Measurements from ENCODE around the gene MACROH2A1. TPM values are rescaled to one million over a fixed set of nuclear protein-coding genes. Genes with fewer than 3 reads are reported as not detected.

MACROH2A1 gene
- total RNA-seq, 2 experiments from 2014 or later, result 159 to 190 TPM

GRCh38 chr5:135324160-135324559 is 74.9 kb downstream of the MACROH2A1 start:
- ChIA-PET POLR2A (no interaction called here), CTCF (interaction anchor here (0.7 kb wide), 1 partner anchor 90 kb away, joined by 3 read pairs; no protein-coding TSS in a partner anchor)
- Mint-ChIP-seq H3K27ac (no peak overlapping the region), H3K4me1 (peaks cover 16% of the 10 kb centered on the region), H3K4me3 (no peak overlapping the region), H3K27me3 (no peaks in the 10 kb centered on the region), H3K36me3 (ENCODE audit: low read depth) (no peaks in the 10 kb centered on the region), H3K9me3 (ENCODE audit: low read depth) (no peaks in the 10 kb centered on the region)
- DNase-seq (no peak), ATAC-seq (no peak)
- intact Hi-C loops (cut with DNase I, micrococcal nuclease), result no loop called here

DNA sequence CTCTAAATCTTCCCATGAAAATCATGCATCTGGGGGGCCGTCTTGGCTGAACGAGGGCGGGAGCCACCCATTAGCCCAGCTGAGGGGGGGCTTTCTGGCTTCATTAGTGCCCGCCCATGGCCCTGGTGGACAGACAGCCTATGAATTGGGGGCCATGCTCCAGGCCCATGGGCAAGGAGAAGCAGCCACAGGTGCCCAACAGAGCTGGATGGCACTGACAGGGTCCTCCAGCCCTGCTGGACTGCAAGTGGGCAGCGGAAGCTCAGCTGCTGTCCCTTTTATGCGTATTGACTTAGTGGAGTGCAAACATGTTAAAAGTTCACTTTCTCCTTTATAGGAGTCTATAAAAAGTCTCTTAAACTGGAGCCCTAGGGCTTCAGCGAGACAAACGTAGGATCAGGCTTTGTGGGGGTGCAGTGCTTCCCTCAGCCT is 75.3 kb downstream of the MACROH2A1 start:
- POLR2A ChIA-PET, result interaction anchor here (0.6 kb wide), 1 partner anchor 909 kb away, joined by 3 read pairs; no protein-coding TSS in a partner anchor
- no peak for ATAC-seq
- CTCF ChIA-PET, result interaction anchor here (0.7 kb wide), 1 partner anchor 90 kb away, joined by 3 read pairs; no protein-coding TSS in a partner anchor

DNA sequence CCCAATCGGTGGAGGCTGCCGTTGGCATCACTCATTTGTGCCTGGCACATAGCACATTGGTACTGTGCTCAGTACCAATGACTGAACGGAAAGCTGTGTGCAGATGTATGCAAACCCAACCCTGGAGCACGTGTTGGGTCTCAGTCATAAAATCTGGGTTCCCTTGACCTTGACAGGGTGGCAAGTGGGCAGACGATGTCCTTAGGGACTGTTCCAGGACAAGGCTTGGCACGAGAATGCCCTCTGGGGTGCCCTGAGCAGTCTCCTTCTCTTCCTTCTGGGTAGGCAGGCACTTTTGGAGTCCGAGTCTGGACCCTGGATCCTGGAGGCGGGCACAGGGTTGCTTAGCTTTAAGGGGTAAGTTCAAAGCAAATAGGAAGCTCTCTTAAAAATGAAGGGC is 75.8 kb downstream of the MACROH2A1 start:
- no peak overlapping the region for H3K27ac Mint-ChIP-seq
- intact Hi-C loops (cut with DNase I, micrococcal nuclease), result no loop called here
- H3K4me1 Mint-ChIP-seq, result peaks cover 16% of the 10 kb centered on the region

More for the DNA sequence above, 75.3 kb downstream of the MACROH2A1 start:
- no peaks in the 10 kb centered on the region for H3K9me3 Mint-ChIP-seq (ENCODE audit: low read depth)
- intact Hi-C loops (cut with DNase I, micrococcal nuclease), result no loop called here
- H3K27me3 Mint-ChIP-seq, result no peaks in the 10 kb centered on the region
- peaks cover 16% of the 10 kb centered on the region for H3K4me1 Mint-ChIP-seq
- no peak for DNase-seq
- no peak overlapping the region for H3K4me3 Mint-ChIP-seq
- no peak overlapping the region for H3K27ac Mint-ChIP-seq
- H3K36me3 Mint-ChIP-seq (ENCODE audit: low read depth), result no peaks in the 10 kb centered on the region

GRCh38 chr5:135322744-135323143 is 76.3 kb downstream of the MACROH2A1 start:
- intact Hi-C loops (cut with DNase I, micrococcal nuclease), result no loop called here
- ATAC-seq (no peak), DNase-seq (no peak)
- Mint-ChIP-seq H3K36me3 (ENCODE audit: low read depth) (no peaks in the 10 kb centered on the region), H3K27ac (no peak overlapping the region), H3K4me3 (no peak overlapping the region), H3K4me1 (peaks cover 16% of the 10 kb centered on the region), H3K27me3 (no peaks in the 10 kb centered on the region), H3K9me3 (ENCODE audit: low read depth) (no peaks in the 10 kb centered on the region)
- ChIA-PET CTCF (interaction anchor here (1.0 kb wide), 1 partner anchor 11 kb away, joined by 4 read pairs; no protein-coding TSS in a partner anchor), POLR2A (no interaction called here)

More for the DNA sequence above, 75.8 kb downstream of the MACROH2A1 start:
- ChIA-PET POLR2A (interaction anchor here (0.6 kb wide), 1 partner anchor 908 kb away, joined by 3 read pairs; no protein-coding TSS in a partner anchor), CTCF (interaction anchor here (1.0 kb wide), 1 partner anchor 10 kb away, joined by 4 read pairs; no protein-coding TSS in a partner anchor)
- Mint-ChIP-seq H3K36me3 (ENCODE audit: low read depth) (no peaks in the 10 kb centered on the region), H3K9me3 (ENCODE audit: low read depth) (no peaks in the 10 kb centered on the region), H3K27me3 (no peaks in the 10 kb centered on the region), H3K4me3 (no peak overlapping the region)
- no peak for DNase-seq
- ATAC-seq, result no peak

DNA sequence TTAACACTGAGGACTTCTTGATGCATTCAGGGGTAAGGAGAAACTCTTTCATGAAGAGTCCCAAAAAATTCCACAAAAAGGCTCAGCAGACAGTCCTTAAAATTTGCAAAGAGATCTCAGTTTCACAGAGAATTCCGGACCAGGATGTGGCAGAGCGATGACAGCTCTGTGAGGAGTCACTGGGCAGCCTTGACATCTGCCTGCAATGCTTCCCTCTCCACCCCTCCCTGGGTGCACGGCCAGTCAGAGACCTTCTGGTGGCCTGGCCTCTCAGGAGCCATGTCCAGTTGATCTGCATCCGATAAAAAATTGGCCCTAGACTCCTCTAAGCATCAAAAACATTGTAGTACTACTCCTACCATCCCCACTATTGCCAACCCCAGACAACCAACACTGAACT is 76.8 kb downstream of the MACROH2A1 start:
- H3K9me3 Mint-ChIP-seq (ENCODE audit: low read depth), result no peaks in the 10 kb centered on the region
- H3K36me3 Mint-ChIP-seq (ENCODE audit: low read depth), result no peaks in the 10 kb centered on the region
- peaks cover 16% of the 10 kb centered on the region for H3K4me1 Mint-ChIP-seq
- no peak for DNase-seq
- H3K27me3 Mint-ChIP-seq, result no peaks in the 10 kb centered on the region
- CTCF ChIA-PET, result interaction anchor here (1.0 kb wide), 1 partner anchor 11 kb away, joined by 4 read pairs; no protein-coding TSS in a partner anchor
- POLR2A ChIA-PET, result no interaction called here
- intact Hi-C loops (cut with DNase I, micrococcal nuclease), result no loop called here
- no peak overlapping the region for H3K27ac Mint-ChIP-seq
- no peak overlapping the region for H3K4me3 Mint-ChIP-seq
- ATAC-seq, result no peak

DNA sequence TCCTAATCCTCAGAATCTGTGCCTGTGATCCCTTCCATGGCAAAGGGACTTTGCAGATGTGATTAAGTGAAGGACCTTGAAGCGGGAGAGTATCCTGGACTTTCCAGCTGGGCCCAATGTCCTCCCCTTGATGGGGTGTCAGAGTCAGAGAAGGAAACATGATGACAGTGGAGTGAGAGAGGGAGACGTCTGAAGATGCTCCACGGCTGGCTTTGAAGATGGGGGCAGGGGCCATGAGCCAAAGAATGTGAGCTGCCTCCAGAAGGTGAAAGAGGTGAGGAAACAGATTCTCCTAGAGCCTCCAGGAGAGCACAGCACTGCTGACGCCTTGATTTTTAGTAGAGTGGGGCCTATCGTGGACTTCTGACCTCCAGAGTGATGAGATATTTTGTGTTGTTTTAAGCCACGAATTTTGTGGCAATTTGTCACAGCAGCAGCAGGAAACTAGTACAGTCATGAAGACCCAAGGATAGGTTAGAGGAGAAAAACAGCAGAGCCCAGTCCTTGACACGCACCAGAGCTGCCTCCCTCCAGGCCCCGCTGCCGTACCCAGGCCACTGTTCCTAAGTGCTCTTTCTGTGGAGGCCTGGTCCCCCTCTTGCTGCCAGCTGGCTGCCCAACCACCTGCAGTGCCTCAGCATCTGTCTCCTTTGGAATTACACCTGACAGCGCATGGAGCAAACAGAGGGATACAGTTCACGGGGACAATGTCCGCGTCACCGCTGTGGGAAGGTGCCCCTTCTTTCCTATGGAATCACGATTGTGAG is 78.1 kb downstream of the MACROH2A1 start:
- ChIA-PET CTCF (no interaction called here), POLR2A (no interaction called here)
- Mint-ChIP-seq H3K36me3 (ENCODE audit: low read depth) (no peaks in the 10 kb centered on the region), H3K9me3 (ENCODE audit: low read depth) (no peaks in the 10 kb centered on the region), H3K4me3 (no peak overlapping the region), H3K4me1 (peaks cover 12% of the 10 kb centered on the region), H3K27me3 (no peaks in the 10 kb centered on the region), H3K27ac (no peak overlapping the region)
- no peak for ATAC-seq
- DNase-seq, result no peak
- intact Hi-C loops (cut with DNase I, micrococcal nuclease), result no loop called here

DNA sequence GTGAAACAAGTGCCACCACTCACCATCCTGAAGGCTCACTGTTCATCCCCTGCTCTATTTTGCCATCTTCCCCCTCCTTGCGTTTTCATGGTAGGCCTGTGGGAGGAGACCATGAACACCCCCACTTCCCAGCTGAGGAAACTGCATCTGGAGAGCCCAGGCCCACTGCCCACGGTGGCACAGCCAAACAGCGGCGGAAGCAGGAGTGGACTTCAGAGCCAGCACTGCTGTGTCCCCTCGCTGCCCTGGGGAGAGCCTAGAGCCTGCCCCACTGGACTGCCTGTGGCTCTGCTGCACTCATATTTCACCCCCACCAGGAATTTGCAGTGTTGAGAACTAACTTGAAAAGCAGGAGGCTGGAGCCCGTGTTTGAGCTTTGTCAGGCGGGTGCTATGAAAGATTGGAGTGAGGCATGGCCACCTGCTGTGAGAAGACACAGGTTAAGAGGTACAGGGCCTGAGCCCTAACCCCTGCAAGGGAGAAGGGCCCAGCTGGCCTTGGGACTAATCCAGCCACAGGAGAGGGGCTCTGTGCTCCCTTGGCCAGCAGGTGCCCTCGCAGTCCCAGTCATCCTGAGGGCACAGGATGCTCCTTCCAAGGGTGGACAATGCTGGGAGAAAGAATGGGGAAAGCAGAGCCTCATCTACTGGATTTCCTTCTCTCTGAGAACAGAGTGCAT is 79.0 kb downstream of the MACROH2A1 start:
- ChIA-PET POLR2A (no interaction called here), CTCF (no interaction called here)
- DNase-seq (no peak), ATAC-seq (no peak)
- intact Hi-C loops (cut with DNase I, micrococcal nuclease), result no loop called here
- H3K27ac Mint-ChIP-seq, result no peak overlapping the region
- no peak overlapping the region for H3K4me3 Mint-ChIP-seq
- H3K4me1 Mint-ChIP-seq, result peaks cover 5% of the 10 kb centered on the region
- H3K27me3 Mint-ChIP-seq, result no peaks in the 10 kb centered on the region
- no peaks in the 10 kb centered on the region for H3K36me3 Mint-ChIP-seq (ENCODE audit: low read depth)
- no peaks in the 10 kb centered on the region for H3K9me3 Mint-ChIP-seq (ENCODE audit: low read depth)

GRCh38 chr5:135319458-135319857 is 79.6 kb downstream of the MACROH2A1 start:
- no peak overlapping the region for H3K27ac Mint-ChIP-seq
- no peaks in the 10 kb centered on the region for H3K36me3 Mint-ChIP-seq (ENCODE audit: low read depth)
- POLR2A ChIA-PET, result no interaction called here
- H3K9me3 Mint-ChIP-seq (ENCODE audit: low read depth), result no peaks in the 10 kb centered on the region
- no peaks in the 10 kb centered on the region for H3K27me3 Mint-ChIP-seq
- CTCF ChIA-PET, result no interaction called here
- DNase-seq (no peak), ATAC-seq (no peak)
- H3K4me3 Mint-ChIP-seq, result no peak overlapping the region
- intact Hi-C loops (cut with DNase I, micrococcal nuclease), result no loop called here
- peaks cover under 1% of the 10 kb centered on the region for H3K4me1 Mint-ChIP-seq

DNA sequence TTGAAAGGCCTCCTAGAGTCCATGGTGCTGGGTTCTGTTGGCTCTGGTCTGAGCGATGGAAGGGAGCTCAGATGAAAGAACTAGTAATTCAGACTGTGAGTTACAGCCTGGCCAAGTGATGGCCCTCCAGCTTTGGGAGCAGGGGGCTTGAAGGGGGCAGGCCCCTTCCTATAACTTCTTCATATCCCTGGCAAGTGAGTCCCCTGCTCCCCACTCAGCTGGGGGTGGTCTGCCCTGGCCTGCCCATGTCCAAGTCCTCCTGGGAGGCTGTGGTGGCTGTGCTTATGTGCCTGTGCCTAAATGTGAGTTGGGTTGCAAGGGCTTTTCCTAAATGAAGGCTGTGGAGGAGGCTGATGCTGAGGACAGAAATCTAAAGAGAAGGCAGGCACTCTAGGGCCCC is 80.1 kb downstream of the MACROH2A1 start:
- Mint-ChIP-seq H3K9me3 (ENCODE audit: low read depth) (no peaks in the 10 kb centered on the region), H3K27me3 (no peaks in the 10 kb centered on the region), H3K4me3 (no peak overlapping the region), H3K36me3 (ENCODE audit: low read depth) (no peaks in the 10 kb centered on the region), H3K27ac (no peak overlapping the region), H3K4me1 (no peaks in the 10 kb centered on the region)
- no peak for ATAC-seq
- no peak for DNase-seq
- POLR2A ChIA-PET, result no interaction called here
- CTCF ChIA-PET, result no interaction called here
- intact Hi-C loops (cut with DNase I, micrococcal nuclease), result no loop called here

DNA sequence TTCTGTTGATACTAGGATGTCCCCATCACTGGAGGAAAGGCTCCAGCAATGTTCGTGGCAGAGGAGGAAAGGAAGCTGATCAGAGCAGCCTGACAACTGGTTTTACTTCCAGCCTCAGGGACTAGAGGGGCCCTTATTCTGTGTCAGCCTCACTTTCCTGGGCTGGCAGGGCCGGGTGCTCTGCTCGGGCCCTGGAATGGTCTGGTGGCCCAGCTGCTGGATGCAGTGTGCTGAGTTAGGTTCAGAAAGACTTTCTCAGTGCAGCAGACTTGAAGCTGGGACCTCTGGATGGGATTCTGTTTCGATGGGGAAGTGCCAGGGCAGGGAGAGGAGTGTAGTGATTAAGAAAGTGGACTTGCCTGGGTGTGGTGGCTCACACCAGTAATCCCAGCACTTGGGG is 81.0 kb downstream of the MACROH2A1 start:
- no peak overlapping the region for H3K4me3 Mint-ChIP-seq
- no peaks in the 10 kb centered on the region for H3K36me3 Mint-ChIP-seq (ENCODE audit: low read depth)
- DNase-seq (no peak), ATAC-seq (no peak)
- intact Hi-C loops (cut with DNase I, micrococcal nuclease), result no loop called here
- CTCF ChIA-PET, result no interaction called here
- no peak overlapping the region for H3K27ac Mint-ChIP-seq
- POLR2A ChIA-PET, result no interaction called here
- H3K27me3 Mint-ChIP-seq, result no peaks in the 10 kb centered on the region
- H3K4me1 Mint-ChIP-seq, result peaks cover 3% of the 10 kb centered on the region
- no peaks in the 10 kb centered on the region for H3K9me3 Mint-ChIP-seq (ENCODE audit: low read depth)

- POLR2A ChIA-PET, result no interaction called here
- no peaks in the 10 kb centered on the region for H3K36me3 Mint-ChIP-seq (ENCODE audit: low read depth)
- intact Hi-C loops (cut with DNase I, micrococcal nuclease), result no loop called here
- H3K27ac Mint-ChIP-seq, result no peak overlapping the region
- ATAC-seq, result no peak
- peaks cover 3% of the 10 kb centered on the region for H3K4me1 Mint-ChIP-seq
- H3K4me3 Mint-ChIP-seq, result no peak overlapping the region
- H3K27me3 Mint-ChIP-seq, result no peaks in the 10 kb centered on the region
- CTCF ChIA-PET, result no interaction called here
- no peak for DNase-seq
- H3K9me3 Mint-ChIP-seq (ENCODE audit: low read depth), result no peaks in the 10 kb centered on the region
These were observed 81.7 kb downstream of the MACROH2A1 start for GRCh38 chr5:135317286-135317685.

DNA sequence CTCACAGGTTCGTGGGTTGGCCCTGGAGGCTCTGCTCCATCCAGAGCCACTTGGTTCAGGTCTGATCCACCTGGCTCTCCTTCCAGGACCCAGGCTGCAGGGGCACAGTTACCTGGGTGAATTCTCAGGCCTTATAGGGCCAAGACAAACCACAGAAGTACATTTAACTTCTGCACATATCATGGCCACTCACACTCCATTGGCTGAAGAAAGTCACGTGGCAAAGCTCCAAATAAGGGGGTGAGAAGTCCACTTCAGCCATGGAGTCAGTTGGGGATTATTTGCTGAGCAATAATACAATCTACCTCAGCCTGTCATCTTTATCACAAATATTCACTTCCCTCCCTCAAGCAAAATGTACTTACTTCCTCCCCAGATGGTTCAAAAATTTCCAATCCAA is 83.6 kb downstream of the MACROH2A1 start:
- ATAC-seq, result no peak
- intact Hi-C loops (cut with DNase I, micrococcal nuclease), result no loop called here
- POLR2A ChIA-PET, result no interaction called here
- CTCF ChIA-PET, result interaction anchor here (2.0 kb wide), 1 partner anchor 14 kb away, joined by 4 read pairs; no protein-coding TSS in a partner anchor
- Mint-ChIP-seq H3K27me3 (no peaks in the 10 kb centered on the region), H3K4me1 (peaks cover 4% of the 10 kb centered on the region), H3K9me3 (ENCODE audit: low read depth) (no peaks in the 10 kb centered on the region), H3K27ac (no peak overlapping the region), H3K4me3 (no peak overlapping the region), H3K36me3 (ENCODE audit: low read depth) (no peaks in the 10 kb centered on the region)
- DNase-seq, result no peak
